OCI-LY1 (cell line): ENCODE data around the gene PFKP.

Source experiments
- H2AFZ ChIP-seq: fragments of 200-600 bp; sonication (generic), shearing (Covaris generic); 2 replicates; pipeline ENCODE4 v1.6.0; 2014; ENCODE audit warnings: antibody characterized with exemption, mild to moderate bottlenecking, low read length
- H3F3A ChIP-seq: fragments of 200-600 bp; sonication (generic), shearing (Covaris generic); 2 replicates; pipeline ENCODE4 v1.6.0; 2014; ENCODE audit warnings: mild to moderate bottlenecking, antibody characterized with exemption, low read length, moderate library complexity; ENCODE audit not compliant: insufficient read depth
- H3K27ac ChIP-seq: fragments of 200-600 bp; sonication (generic); 2 replicates; pipeline ENCODE4 v1.5.1; 2014; ENCODE audit warnings: low read length, mixed run types, mild to moderate bottlenecking, low read depth; ENCODE audit not compliant: poor library complexity, severe bottlenecking
- H3K27me3 ChIP-seq: fragments of 200-600 bp; sonication (generic); 2 replicates; pipeline ENCODE4 v1.6.0; 2014; ENCODE audit warnings: antibody characterized with exemption, mild to moderate bottlenecking, low read length, moderate library complexity; ENCODE audit not compliant: insufficient read depth
- H3K36me3 ChIP-seq: fragments of 200-600 bp; sonication (generic); 2 replicates; pipeline ENCODE4 v1.6.1; 2014; ENCODE audit warnings: mild to moderate bottlenecking, antibody characterized with exemption, low read length, moderate library complexity, mixed read lengths; ENCODE audit not compliant: insufficient read depth
- H3K4me1 ChIP-seq: fragments of 200-600 bp; sonication (generic); 2 replicates; pipeline ENCODE4 v1.5.1; 2014; ENCODE audit warnings: mild to moderate bottlenecking, low read length, moderate library complexity; ENCODE audit not compliant: insufficient read depth, severe bottlenecking
- H3K4me2 ChIP-seq: fragments of 200-600 bp; sonication (generic), shearing (Covaris generic); 2 replicates; pipeline ENCODE4 v1.6.1; 2014; ENCODE audit warnings: low read length
- H3K4me3 ChIP-seq: fragments of 200-600 bp; sonication (generic); 2 replicates; pipeline ENCODE4 v1.5.1; 2014; ENCODE audit warnings: low read length, low read depth, mild to moderate bottlenecking, mixed read lengths; ENCODE audit not compliant: poor library complexity, severe bottlenecking
- H3K79me2 ChIP-seq: fragments of 200-600 bp; shearing (Covaris generic); 2 replicates; pipeline ENCODE4 v1.6.1; 2016; ENCODE audit warnings: mixed run types, low read length, mixed read lengths; ENCODE audit not compliant: insufficient read depth
- H3K9ac ChIP-seq: fragments of 200-600 bp; sonication (generic), shearing (Covaris generic); 2 replicates; pipeline ENCODE4 v1.6.1; 2014; ENCODE audit warnings: mild to moderate bottlenecking, low read length, mixed read lengths
- H3K9me2 ChIP-seq: fragments of 200-600 bp; sonication (generic), shearing (Covaris generic); 2 replicates; pipeline ENCODE4 v1.6.1; 2014; ENCODE audit warnings: low read depth, mild to moderate bottlenecking, low read length, mixed read lengths
- H3K9me3 ChIP-seq: fragments of 200-600 bp; shearing (Covaris generic); 2 replicates; pipeline ENCODE4 v1.6.1; 2014; ENCODE audit warnings: low read length, mixed read lengths
- H4K20me1 ChIP-seq: fragments of 200-600 bp; sonication (generic), shearing (Covaris generic); 2 replicates; pipeline ENCODE4 v1.6.0; 2016; ENCODE audit warnings: mild to moderate bottlenecking, low read length; ENCODE audit not compliant: insufficient read depth
- CTCF ChIP-seq: fragments of 200-600 bp; sonication (generic), shearing (Covaris generic); IDR thresholded peaks from 2 replicates; pipeline ENCODE4 v1.5.1; 2017; ENCODE audit warnings: mild to moderate bottlenecking, antibody characterized with exemption, low read length, moderate library complexity, mixed read lengths
- EZH2 ChIP-seq: fragments of 200-600 bp; sonication (generic), shearing (Covaris generic); IDR thresholded peaks from 2 replicates; pipeline ENCODE4 v1.8.0; 2017; ENCODE audit warnings: borderline replicate concordance, mixed run types, mild to moderate bottlenecking, antibody characterized with exemption, low read length, moderate library complexity, mixed read lengths

Gene PFKP

GRCh38 chr10:3085785-3086567, 18.6 kb downstream of the PFKP start:
- peaks cover 44% of the 10 kb centered on the region for H3K79me2 ChIP-seq
- H4K20me1 ChIP-seq: peaks cover 4% of the 10 kb centered on the region; the same call in 1 of the 2 replicates
- H2AFZ ChIP-seq: no peak overlapping the region
- H3K4me2 ChIP-seq: no peak overlapping the region
- H3K4me1 ChIP-seq: no peaks in the 10 kb centered on the region
- H3K9ac ChIP-seq: no peak overlapping the region
- no peak overlapping the region for H3K4me3 ChIP-seq
- no peaks in the 10 kb centered on the region for H3K27me3 ChIP-seq
- TF ChIP-seq EZH2 (no peak), CTCF (no peak)
- H3F3A ChIP-seq: no peaks in the 10 kb centered on the region
- peaks cover 71% of the 10 kb centered on the region for H3K36me3 ChIP-seq
- H3K27ac ChIP-seq: no peak overlapping the region
- no peaks in the 10 kb centered on the region for H3K9me3 ChIP-seq
- no peaks in the 10 kb centered on the region for H3K9me2 ChIP-seq

DNA sequence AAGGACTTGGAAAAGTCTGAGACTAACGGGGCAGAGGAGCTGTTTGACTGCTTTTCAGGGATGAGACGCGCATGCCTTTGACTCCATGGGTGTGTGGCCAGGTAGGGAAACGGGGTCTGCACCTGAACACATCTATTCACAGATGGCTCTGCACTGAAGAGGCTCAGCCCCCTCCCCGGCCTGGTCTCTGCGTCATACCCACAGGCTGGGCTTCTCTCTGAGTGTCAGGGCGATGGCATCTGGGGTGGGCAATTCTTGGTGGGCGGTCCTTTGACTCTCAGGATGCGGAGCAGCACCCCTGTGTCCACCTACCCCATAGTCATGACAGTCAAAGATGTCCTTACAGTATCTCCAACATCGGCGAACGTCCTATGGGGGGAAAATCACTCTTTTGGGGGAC, 23.0 kb downstream of the PFKP start:
- H3F3A ChIP-seq: no peaks in the 10 kb centered on the region
- no peak overlapping the region for H2AFZ ChIP-seq

DNA sequence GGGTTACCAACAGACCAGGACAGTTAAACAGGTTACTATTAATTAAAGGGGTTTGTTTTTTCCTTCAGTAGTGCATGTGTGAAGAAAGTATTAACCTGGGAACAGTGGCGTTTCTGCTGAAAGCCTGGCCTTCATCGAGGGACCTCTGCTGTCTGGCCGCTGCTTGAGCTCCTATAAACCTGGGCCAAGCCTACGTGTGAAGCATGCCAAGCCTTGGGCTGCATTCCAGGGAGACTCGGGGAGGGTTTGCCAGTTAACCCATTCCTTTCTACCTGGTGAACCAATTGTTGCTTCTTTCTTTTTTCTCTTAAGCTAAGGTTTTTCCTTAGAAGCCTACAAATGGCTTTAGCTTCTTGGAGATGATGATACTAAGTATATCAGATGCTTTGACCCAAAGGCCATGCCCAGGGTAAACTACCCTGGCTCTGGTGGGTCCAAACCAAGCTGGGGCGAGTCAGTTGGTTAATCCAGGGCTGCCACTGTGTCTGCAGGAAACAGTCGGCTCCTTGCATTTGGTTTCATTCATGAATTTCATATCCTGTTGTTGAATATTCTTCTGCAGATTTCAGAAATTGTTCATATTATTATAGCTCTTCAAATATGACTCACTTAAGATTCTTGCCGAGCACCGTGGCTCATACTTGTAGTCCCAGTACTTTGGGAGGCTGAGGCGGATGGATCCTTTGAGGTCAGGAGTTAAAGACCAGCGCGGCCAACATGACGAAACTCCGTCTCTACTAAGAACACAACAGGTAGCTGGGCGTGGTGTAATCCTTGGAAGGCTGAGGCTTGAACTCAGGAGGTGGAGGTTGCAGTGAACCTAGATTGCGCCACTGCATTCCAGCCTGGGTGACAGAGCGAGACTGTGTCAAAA, 23.8 kb downstream of the PFKP start:
- TF ChIP-seq CTCF (no peak), EZH2 (no peak)
- H3K79me2 ChIP-seq: peaks cover 73% of the 10 kb centered on the region
- H3K4me3 ChIP-seq: no peak overlapping the region
- no peak overlapping the region for H3K9ac ChIP-seq
- H3K9me2 ChIP-seq: no peaks in the 10 kb centered on the region
- H4K20me1 ChIP-seq: peaks cover 4% of the 10 kb centered on the region; the same call in 1 of the 2 replicates
- H3K27ac ChIP-seq: no peak overlapping the region
- H2AFZ ChIP-seq: no peak overlapping the region
- no peaks in the 10 kb centered on the region for H3F3A ChIP-seq
- peaks cover 75% of the 10 kb centered on the region for H3K36me3 ChIP-seq
- H3K27me3 ChIP-seq: no peaks in the 10 kb centered on the region
- no peaks in the 10 kb centered on the region for H3K4me1 ChIP-seq
- H3K4me2 ChIP-seq: no peak overlapping the region
- no peaks in the 10 kb centered on the region for H3K9me3 ChIP-seq

More for the DNA sequence above, 23.0 kb downstream of the PFKP start:
- Histone ChIP-seq H3K4me1 (no peaks in the 10 kb centered on the region), H3K9ac (no peak overlapping the region), H3K4me2 (no peak overlapping the region), H3K79me2 (peaks cover 67% of the 10 kb centered on the region), H4K20me1 (peaks cover 4% of the 10 kb centered on the region; the same call in 1 of the 2 replicates), H3K27ac (no peak overlapping the region), H3K4me3 (no peak overlapping the region), H3K9me2 (no peaks in the 10 kb centered on the region), H3K36me3 (peaks cover 70% of the 10 kb centered on the region), H3K27me3 (no peaks in the 10 kb centered on the region), H3K9me3 (no peaks in the 10 kb centered on the region)
- no peak for TF ChIP-seq EZH2
- no peak for TF ChIP-seq CTCF
